Transverse colon (tissue), 4 donors: Measurements from ENCODE around the gene ENDOV.

Source experiments
- POLR2A ChIP-seq: fragments of 450-650 bp; IDR thresholded peaks from one replicate; pipeline ENCODE4 v1.6.1; 2016; ENCODE audit warnings: antibody characterized with exemption, mild to moderate bottlenecking, moderate library complexity
- POLR2AphosphoS5 ChIP-seq, 3 donors: sonication (generic); formaldehyde crosslinking; IDR thresholded peaks; one replicate each; pipeline ENCODE4 v1.6.1; 2016; ENCODE audit warnings: antibody characterized with exemption in 3 of 3
- TF ChIP-seq, protein P1 (sequence below), 5 experiments: fragments of 200-600 bp in 3 of 5; fragments of 450-650 bp in 2 of 5; sonication (generic) in 3 of 5; IDR thresholded peaks; 1 replicate in 2 of 5; 2 replicates in 3 of 5; pipeline ENCODE4 v1.5.1; 2016 to 2017; ENCODE audit warnings: antibody characterized with exemption in 5 of 5, inconsistent platforms in 3 of 5, mild to moderate bottlenecking in 2 of 5, moderate library complexity in 1 of 5

DNA sequence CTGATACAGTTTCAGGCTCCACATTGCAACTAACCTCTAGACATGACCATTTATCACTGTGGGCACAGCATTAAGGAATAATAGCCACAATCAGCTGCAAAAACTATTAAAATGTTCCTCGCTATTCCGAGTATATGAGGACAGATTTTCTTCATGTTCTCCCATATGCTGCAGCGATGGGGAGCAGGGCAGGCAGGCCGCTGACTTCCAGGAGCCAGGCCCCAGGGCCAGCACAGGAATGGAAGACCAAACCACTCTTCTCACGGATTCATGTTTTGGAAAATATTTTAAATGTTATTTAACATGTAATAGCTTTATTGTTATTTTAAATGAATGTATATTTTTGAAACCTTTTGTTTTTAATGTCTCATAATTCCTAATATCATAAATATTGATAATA is 43.8 kb upstream of the ENDOV start:
- TF ChIP-seq, protein P1, sequence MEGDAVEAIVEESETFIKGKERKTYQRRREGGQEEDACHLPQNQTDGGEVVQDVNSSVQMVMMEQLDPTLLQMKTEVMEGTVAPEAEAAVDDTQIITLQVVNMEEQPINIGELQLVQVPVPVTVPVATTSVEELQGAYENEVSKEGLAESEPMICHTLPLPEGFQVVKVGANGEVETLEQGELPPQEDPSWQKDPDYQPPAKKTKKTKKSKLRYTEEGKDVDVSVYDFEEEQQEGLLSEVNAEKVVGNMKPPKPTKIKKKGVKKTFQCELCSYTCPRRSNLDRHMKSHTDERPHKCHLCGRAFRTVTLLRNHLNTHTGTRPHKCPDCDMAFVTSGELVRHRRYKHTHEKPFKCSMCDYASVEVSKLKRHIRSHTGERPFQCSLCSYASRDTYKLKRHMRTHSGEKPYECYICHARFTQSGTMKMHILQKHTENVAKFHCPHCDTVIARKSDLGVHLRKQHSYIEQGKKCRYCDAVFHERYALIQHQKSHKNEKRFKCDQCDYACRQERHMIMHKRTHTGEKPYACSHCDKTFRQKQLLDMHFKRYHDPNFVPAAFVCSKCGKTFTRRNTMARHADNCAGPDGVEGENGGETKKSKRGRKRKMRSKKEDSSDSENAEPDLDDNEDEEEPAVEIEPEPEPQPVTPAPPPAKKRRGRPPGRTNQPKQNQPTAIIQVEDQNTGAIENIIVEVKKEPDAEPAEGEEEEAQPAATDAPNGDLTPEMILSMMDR (IDR thresholded peaks at IDR 0.05): no peak
- TF ChIP-seq POLR2A (no peak), POLR2AphosphoS5 (IDR thresholded peaks at IDR 0.05) (no peak)
